Kidney epithelial cell (primary cell): ENCODE results near the gene RAD51B. TPM values are rescaled to one million over a fixed set of nuclear protein-coding genes. Genes with fewer than 3 reads are reported as not detected.

Experiments used
- DNase-seq: peaks from one replicate; pipeline ENCODE4 v3.0.0-alpha.2; 2010; ENCODE audit warnings: low read depth
- H3K27me3 ChIP-seq: 2 replicates; pipeline ENCODE4 v1.6.0; 2011; ENCODE audit warnings: low read length; ENCODE audit not compliant: control insufficient read depth, insufficient read depth
- H3K36me3 ChIP-seq: 2 replicates; pipeline ENCODE4 v1.5.1; 2011; ENCODE audit warnings: low read length; ENCODE audit not compliant: control insufficient read depth, insufficient read depth
- H3K4me3 ChIP-seq: 2 replicates; pipeline ENCODE4 v1.5.1; 2011; ENCODE audit warnings: low read depth, mild to moderate bottlenecking, control low read depth, low read length
- CTCF ChIP-seq: IDR thresholded peaks from 2 replicates; pipeline ENCODE4 v1.5.1; 2011; ENCODE audit warnings: mild to moderate bottlenecking, moderate library complexity, low read length, control low read depth, inconsistent platforms; ENCODE audit not compliant: insufficient read depth, poor library complexity, severe bottlenecking
- total RNA-seq: library from RNA; depleted of rRNA; stranded (reverse); fragments of >200 nt; gene quantifications from 2 replicates; pipeline ENCODE4 v1.2.3, GENCODE V29; 2015

RAD51B gene
- total RNA-seq, 1 donor from 2014 or later = 9.5 TPM

- TF ChIP-seq CTCF = no peak
- Histone ChIP-seq H3K4me3 (no peak overlapping the region), H3K27me3 (no peaks in the 10 kb centered on the region), H3K36me3 (no peaks in the 10 kb centered on the region)
- DNase-seq = no peak
Measured at GRCh38 chr14:67916430-67916829, 96.9 kb downstream of the RAD51B start.

GRCh38 chr14:67917006-67917405 lies 97.4 kb downstream of the RAD51B start:
- no peak for DNase-seq
- no peak for TF ChIP-seq CTCF

GRCh38 chr14:67918838-67919237 lies 99.3 kb downstream of the RAD51B start:
- no peak for DNase-seq
- TF ChIP-seq CTCF = no peak
- H3K36me3 ChIP-seq = no peaks in the 10 kb centered on the region
- no peak overlapping the region for H3K4me3 ChIP-seq
- no peaks in the 10 kb centered on the region for H3K27me3 ChIP-seq

More at GRCh38 chr14:67917006-67917405, 97.4 kb downstream of the RAD51B start:
- no peaks in the 10 kb centered on the region for H3K36me3 ChIP-seq
- no peaks in the 10 kb centered on the region for H3K27me3 ChIP-seq
- H3K4me3 ChIP-seq = no peak overlapping the region

GRCh38 chr14:67919259-67920032 lies 99.9 kb downstream of the RAD51B start:
- no peak for DNase-seq
- no peak for TF ChIP-seq CTCF
- H3K4me3 ChIP-seq = no peak overlapping the region
- H3K36me3 ChIP-seq = no peaks in the 10 kb centered on the region
- no peaks in the 10 kb centered on the region for H3K27me3 ChIP-seq

- no peak overlapping the region for H3K4me3 ChIP-seq
- TF ChIP-seq CTCF = no peak
- DNase-seq = no peak
Measured at GRCh38 chr14:67926821-67927220, 107.2 kb downstream of the RAD51B start.

GRCh38 chr14:67927244-67927643 lies 107.7 kb downstream of the RAD51B start:
- Histone ChIP-seq H3K36me3 (no peaks in the 10 kb centered on the region), H3K27me3 (no peaks in the 10 kb centered on the region), H3K4me3 (no peak overlapping the region)
- DNase-seq = no peak
- TF ChIP-seq CTCF = no peak

More at GRCh38 chr14:67926821-67927220, 107.2 kb downstream of the RAD51B start:
- Histone ChIP-seq H3K36me3 (no peaks in the 10 kb centered on the region), H3K27me3 (no peaks in the 10 kb centered on the region)
